Ovary (tissue), 9 donors: Measurements from ENCODE around the gene TMTC1. TPM values are rescaled to one million over a fixed set of nuclear protein-coding genes. Genes with fewer than 3 reads are reported as not detected.

Source experiments
- DNase-seq, 5 donors: peaks; one replicate each; pipeline ENCODE4 v3.0.0-alpha.2; 2019 to 2020
- H3K27ac ChIP-seq, 2 donors: fragments of 200-600 bp; one replicate each; pipeline versions ENCODE4 v1.5.1 to v1.8.0; 2019 to 2022
- H3K27me3 ChIP-seq: fragments of 200-600 bp; one replicate; pipeline ENCODE4 v1.8.0; 2022
- H3K36me3 ChIP-seq: fragments of 200-600 bp; sonication (generic); one replicate; pipeline ENCODE4 v1.5.1; 2019
- H3K4me1 ChIP-seq: one replicate; pipeline ENCODE4 v1.8.1; 2013; ENCODE audit warnings: mild to moderate bottlenecking, moderate library complexity; ENCODE audit not compliant: insufficient read depth
- H3K4me3 ChIP-seq: fragments of 200-600 bp; sonication (generic); one replicate; pipeline ENCODE4 v1.5.1; 2017
- H3K9me3 ChIP-seq, 2 donors: fragments of 200-600 bp in 1 of 2; sonication (generic) in 1 of 2; one replicate each; pipeline versions ENCODE4 v1.5.1 to v1.8.1; 2013 to 2019; ENCODE audit warnings: mild to moderate bottlenecking in 1 of 2, moderate library complexity in 1 of 2
- EP300 ChIP-seq: sonication (generic); formaldehyde crosslinking; IDR thresholded peaks from one replicate; pipeline ENCODE4 v1.6.1; 2017; ENCODE audit warnings: antibody characterized with exemption
- POLR2A ChIP-seq: fragments of 450-650 bp; IDR thresholded peaks from one replicate; pipeline ENCODE4 v1.6.1; 2017; ENCODE audit warnings: antibody characterized with exemption, mild to moderate bottlenecking, moderate library complexity
- WGBS, 3 donors: extraction: QIAGEN DNeasy Blood & Tissue Kit in 1 of 3; methylation state at CpG; one replicate each; pipeline versions ENCODE4 v1.1.5 to v1.1.7; 2013 to 2017; 5-methylcytosine and 5-hydroxymethylcytosine counted together
- intact Hi-C, 4 donors: fragments of 100-400 bp; cut with DNase I; formaldehyde crosslinking; loops; one replicate each; pipeline versions ENCODE4 v1.11.0 to v1.15.1; 2022 to 2023
- polyA plus RNA-seq, 2 donors: library from polyadenylated mRNA; stranded (reverse); fragments of 200-250 nt in 1 of 2; fragments of 350-450 nt in 1 of 2; fragmentation: Illumina TruSeq in 1 of 2; extraction: RNeasy Lipid Tissue Mini Kit (QIAGEN cat#74804) in 1 of 2; gene quantifications; one replicate each; pipeline ENCODE4 v1.2.3, GENCODE V29; 2013 to 2014
- total RNA-seq, 7 donors: library from RNA; depleted of rRNA in 2 of 7; stranded (reverse); fragments of >200 nt in 2 of 7; fragmentation: NEBNext Ultra II Directional in 3 of 7; extraction: Animal tissue kit (Norgen Biotek cat#: 25700) in 3 of 7; gene quantifications; one replicate each; pipeline versions ENCODE4 v1.1.0 to v1.2.4, GENCODE V29; 2016 to 2023
- TF ChIP-seq, protein P1 (sequence below), 3 donors: fragments of 450-650 bp in 2 of 3; fragments of 200-600 bp in 1 of 3; IDR thresholded peaks; one replicate each; pipeline versions ENCODE4 v1.5.1 to v1.8.0; 2016 to 2022; ENCODE audit warnings: antibody characterized with exemption in 3 of 3, mild to moderate bottlenecking in 1 of 3
- donor health status: DM: no; HTN: no; CAD: no; lungs with moderate emphysema.
- donor health status: DM: no; HTN: no; CAD: no.
- donor health status: Bipolar disorder and iron deficiency.
- donor health status: DM: yes; HTN: yes; CAD: no.
- donor health status: DM: no; HTN: no; CAD: no.
- donor health status: DM: yes; HTN: yes; CAD: no.

TMTC1 gene
- total and polyA plus RNA-seq, 9 donors = 8.1 to 46.3 (median 21.3) TPM

DNA sequence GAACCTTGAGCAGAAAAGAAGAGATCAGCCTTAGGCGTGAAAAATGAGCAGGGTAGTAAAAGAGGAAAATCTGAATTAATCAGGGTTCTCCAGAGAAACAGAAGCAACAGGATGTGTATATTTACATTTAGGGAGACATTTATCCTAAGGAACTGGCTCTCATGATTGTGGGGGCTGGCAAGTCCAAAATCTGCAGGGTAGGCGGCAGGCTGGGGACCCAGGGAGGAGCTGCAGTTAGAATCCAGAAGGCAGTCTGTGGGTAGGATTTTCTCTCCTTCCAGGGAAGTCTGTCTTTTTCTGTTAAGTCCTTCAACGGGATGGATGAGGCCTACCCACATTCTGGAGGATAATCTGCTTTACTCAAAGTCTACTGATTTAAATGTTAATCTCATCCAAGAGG, 218.8 kb downstream of the TMTC1 start:
- intact Hi-C loops = no loop called here
- no peaks in the 10 kb centered on the region for H3K27me3 ChIP-seq
- no peak overlapping the region for H3K4me3 ChIP-seq
- H3K27ac ChIP-seq = no peak overlapping the region
- no peaks in the 10 kb centered on the region for H3K36me3 ChIP-seq
- peaks cover 27% of the 10 kb centered on the region for H3K4me1 ChIP-seq
- WGBS, 3 donors = 93 to 95% (median 94%) methylated on average over 3 of the region's 3 CpGs
- no peaks in the 10 kb centered on the region for H3K9me3 ChIP-seq
- TF ChIP-seq POLR2A (no peak), EP300 (no peak)
- TF ChIP-seq, protein P1, sequence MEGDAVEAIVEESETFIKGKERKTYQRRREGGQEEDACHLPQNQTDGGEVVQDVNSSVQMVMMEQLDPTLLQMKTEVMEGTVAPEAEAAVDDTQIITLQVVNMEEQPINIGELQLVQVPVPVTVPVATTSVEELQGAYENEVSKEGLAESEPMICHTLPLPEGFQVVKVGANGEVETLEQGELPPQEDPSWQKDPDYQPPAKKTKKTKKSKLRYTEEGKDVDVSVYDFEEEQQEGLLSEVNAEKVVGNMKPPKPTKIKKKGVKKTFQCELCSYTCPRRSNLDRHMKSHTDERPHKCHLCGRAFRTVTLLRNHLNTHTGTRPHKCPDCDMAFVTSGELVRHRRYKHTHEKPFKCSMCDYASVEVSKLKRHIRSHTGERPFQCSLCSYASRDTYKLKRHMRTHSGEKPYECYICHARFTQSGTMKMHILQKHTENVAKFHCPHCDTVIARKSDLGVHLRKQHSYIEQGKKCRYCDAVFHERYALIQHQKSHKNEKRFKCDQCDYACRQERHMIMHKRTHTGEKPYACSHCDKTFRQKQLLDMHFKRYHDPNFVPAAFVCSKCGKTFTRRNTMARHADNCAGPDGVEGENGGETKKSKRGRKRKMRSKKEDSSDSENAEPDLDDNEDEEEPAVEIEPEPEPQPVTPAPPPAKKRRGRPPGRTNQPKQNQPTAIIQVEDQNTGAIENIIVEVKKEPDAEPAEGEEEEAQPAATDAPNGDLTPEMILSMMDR (IDR thresholded peaks at IDR 0.05) = no peak
- no peak for DNase-seq

DNA sequence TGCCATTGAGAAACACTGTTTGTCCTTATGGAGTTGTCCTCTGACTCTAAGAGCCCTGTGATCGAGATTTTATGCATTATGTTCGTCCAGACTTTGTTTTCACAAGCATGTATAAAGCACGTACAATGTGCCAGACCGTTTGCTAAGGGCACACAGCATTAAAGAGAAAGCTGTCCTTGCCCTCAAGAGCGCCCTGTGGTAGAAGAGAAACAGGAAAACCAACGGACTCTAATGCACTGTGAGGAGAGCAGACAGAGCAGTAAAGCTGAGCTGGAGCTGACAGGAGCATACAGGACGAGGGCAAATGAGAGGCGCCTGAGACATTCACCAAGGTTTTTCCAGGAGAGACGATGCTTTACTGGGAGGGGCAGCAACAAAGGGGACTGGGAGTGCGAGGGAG, 220.1 kb downstream of the TMTC1 start:
- no peak for DNase-seq
- 18 to 37% (median 20%) methylated on average over 10 of the region's 10 CpGs for whole genome bisulfite sequencing, 3 donors

DNA sequence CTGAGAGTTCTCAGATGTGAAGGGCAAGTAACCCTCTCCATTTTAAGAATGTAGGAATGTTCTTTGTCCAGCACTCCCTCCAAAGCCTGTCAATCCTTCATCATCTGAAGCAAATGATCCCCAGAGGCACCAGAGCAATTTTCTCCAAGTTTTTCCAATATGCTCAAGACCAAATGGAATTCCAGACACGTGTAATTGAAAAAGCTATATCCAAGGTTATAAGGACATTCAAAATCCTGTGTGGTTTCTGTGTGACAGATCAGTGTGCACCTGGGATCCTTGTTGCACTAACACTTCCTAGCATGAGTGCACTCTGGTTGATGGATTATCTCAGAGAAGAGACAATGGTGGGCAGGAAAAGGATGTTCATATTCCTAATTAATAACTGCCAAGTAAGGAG, 220.7 kb downstream of the TMTC1 start:
- peak overlapping the region in 1 of 2 donors; percentile 57 for H3K27ac ChIP-seq
- intact Hi-C loops = no loop called here
- no peak for TF ChIP-seq EP300
- TF ChIP-seq, protein P1 (IDR thresholded peaks at IDR 0.05) = no peak
- no peak for TF ChIP-seq POLR2A
- DNase-seq = no peak
- peaks cover 30% of the 10 kb centered on the region for H3K4me1 ChIP-seq
- 29 to 47% (median 40%) methylated on average over 1 of the region's 1 CpG for WGBS, 3 donors
- H3K9me3 ChIP-seq = no peaks in the 10 kb centered on the region
- no peaks in the 10 kb centered on the region for H3K27me3 ChIP-seq
- H3K4me3 ChIP-seq = no peak overlapping the region
- no peaks in the 10 kb centered on the region for H3K36me3 ChIP-seq

More for the DNA sequence above, 220.1 kb downstream of the TMTC1 start:
- no peaks in the 10 kb centered on the region for H3K36me3 ChIP-seq
- TF ChIP-seq POLR2A = no peak
- TF ChIP-seq, protein P1 (IDR thresholded peaks at IDR 0.05) = no peak
- TF ChIP-seq EP300 = no peak
- no peaks in the 10 kb centered on the region for H3K9me3 ChIP-seq
- no peaks in the 10 kb centered on the region for H3K27me3 ChIP-seq
- peaks cover 30% of the 10 kb centered on the region for H3K4me1 ChIP-seq
- intact Hi-C loops = no loop called here
- no peak overlapping the region for H3K4me3 ChIP-seq
- peak overlapping the region in 1 of 2 donors; percentile 2 for H3K27ac ChIP-seq

DNA sequence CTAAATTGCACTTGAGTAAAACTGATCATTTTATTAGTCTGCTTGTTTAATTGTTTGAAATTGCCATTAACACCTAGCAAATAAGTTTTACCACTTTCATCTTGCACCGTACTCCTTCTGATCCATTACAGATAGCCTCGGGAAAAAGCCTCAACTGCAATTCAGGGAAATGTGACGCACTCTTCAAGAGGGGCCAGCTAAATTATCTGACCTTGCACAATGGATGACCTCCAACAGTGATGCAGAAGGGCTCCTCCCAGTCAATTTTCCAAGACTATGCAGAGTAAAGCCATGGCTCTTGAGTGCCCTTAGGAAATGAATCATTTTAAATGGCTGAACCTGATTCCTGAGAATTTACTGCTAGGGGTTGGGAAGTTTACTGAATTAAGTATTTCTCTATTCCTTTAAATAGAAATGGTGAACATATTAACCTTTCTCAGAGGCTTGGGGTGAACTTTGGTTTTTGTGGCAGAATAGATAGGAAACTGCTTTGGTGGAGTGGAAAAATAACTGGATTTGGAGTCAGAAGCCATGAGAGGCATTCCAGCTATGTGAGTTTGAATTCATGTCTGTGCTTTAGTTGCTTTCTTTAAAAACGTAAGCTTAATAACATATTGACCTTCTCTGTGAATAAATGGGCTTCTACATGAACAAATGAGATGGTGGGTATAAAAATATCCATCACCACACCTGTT, 221.5 kb downstream of the TMTC1 start:
- DNase-seq = peak in 3 of 5 donors; percentile 29 to 64 (median 50)
- H3K4me3 ChIP-seq = no peak overlapping the region
- H3K9me3 ChIP-seq = no peaks in the 10 kb centered on the region
- 8 to 14% (median 13%) methylated on average over 4 of the region's 4 CpGs for WGBS, 3 donors
- H3K4me1 ChIP-seq = peaks cover 30% of the 10 kb centered on the region
- H3K36me3 ChIP-seq = no peaks in the 10 kb centered on the region
- no peaks in the 10 kb centered on the region for H3K27me3 ChIP-seq
- TF ChIP-seq, protein P1 (IDR thresholded peaks at IDR 0.05) = no peak
- TF ChIP-seq EP300 (peak; percentile 64), POLR2A (no peak)
- peak overlapping the region in 1 of 2 donors; percentile 57 for H3K27ac ChIP-seq
- intact Hi-C loops = no loop called here
